ENCODE measurements around the gene FAM90A26.
"Not testable (repeated sequence)": the region's sequence is repeated elsewhere in the genome, so short reads cannot be mapped to it uniquely, and the experiment has no call there.

DNA sequence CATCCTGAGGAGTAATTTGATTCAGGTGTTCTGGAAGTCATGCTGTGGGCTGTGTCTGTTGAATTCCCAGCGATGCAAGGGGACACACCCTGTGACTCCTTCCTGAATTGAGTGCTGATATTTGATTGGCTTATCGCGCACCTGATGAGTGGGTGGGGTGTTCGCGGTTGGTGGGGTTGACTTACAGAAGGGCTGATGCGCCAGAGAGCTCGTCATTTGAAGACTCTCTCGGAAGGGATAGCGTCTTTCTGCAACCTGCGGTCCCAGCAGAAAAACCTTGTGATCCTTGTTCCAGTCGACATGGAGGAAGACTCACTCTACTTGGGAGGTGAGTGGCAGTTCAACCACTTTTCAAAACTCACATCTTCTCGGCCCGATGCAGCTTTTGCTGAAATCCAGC lies 49.6 kb downstream of the FAM90A26 start, which contains the start of gene USP17L12:
- TF ChIP-seq SCRT2, ZSCAN30, KLF8 (tag by site-specific recombination; IDR thresholded peaks at IDR 0.05): not testable (repeated sequence)
- TF ChIP-seq, protein P1, sequence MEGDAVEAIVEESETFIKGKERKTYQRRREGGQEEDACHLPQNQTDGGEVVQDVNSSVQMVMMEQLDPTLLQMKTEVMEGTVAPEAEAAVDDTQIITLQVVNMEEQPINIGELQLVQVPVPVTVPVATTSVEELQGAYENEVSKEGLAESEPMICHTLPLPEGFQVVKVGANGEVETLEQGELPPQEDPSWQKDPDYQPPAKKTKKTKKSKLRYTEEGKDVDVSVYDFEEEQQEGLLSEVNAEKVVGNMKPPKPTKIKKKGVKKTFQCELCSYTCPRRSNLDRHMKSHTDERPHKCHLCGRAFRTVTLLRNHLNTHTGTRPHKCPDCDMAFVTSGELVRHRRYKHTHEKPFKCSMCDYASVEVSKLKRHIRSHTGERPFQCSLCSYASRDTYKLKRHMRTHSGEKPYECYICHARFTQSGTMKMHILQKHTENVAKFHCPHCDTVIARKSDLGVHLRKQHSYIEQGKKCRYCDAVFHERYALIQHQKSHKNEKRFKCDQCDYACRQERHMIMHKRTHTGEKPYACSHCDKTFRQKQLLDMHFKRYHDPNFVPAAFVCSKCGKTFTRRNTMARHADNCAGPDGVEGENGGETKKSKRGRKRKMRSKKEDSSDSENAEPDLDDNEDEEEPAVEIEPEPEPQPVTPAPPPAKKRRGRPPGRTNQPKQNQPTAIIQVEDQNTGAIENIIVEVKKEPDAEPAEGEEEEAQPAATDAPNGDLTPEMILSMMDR (tag by site-specific recombination; IDR thresholded peaks at IDR 0.05), result not testable (repeated sequence)
